ENCODE measurements around the gene PYGB.

PYGB gene

GRCh38 chr20:25301357-25301920 lies 53.6 kb downstream of the PYGB start:
- TF ChIP-seq FOXP2 (optimal IDR thresholded peaks at IDR 0.05; ENCODE audit: borderline replicate concordance, extremely low read depth, extremely low read length, insufficient read depth) (no peak), POLR2AphosphoS5 (IDR thresholded peaks at IDR 0.05; ENCODE audit: low read depth, low read length) (no peak), TAF1 (IDR thresholded peaks at IDR 0.05; ENCODE audit: borderline replicate concordance, insufficient read depth, low read length) (no peak), SIN3A (IDR thresholded peaks at IDR 0.05; ENCODE audit: borderline replicate concordance, insufficient read depth, low read length) (no peak), REST (IDR thresholded peaks at IDR 0.05; ENCODE audit: insufficient read depth in 1 of 2, low read depth in 2 of 2, low read length in 2 of 2) (no peak)

GRCh38 chr20:25302596-25302995 lies 54.7 kb downstream of the PYGB start:
- TF ChIP-seq SIN3A (IDR thresholded peaks at IDR 0.05; ENCODE audit: borderline replicate concordance, insufficient read depth, low read length) = no peak
- no peak for TF ChIP-seq POLR2AphosphoS5 (IDR thresholded peaks at IDR 0.05; ENCODE audit: low read depth, low read length)
- no peak for TF ChIP-seq FOXP2 (optimal IDR thresholded peaks at IDR 0.05; ENCODE audit: borderline replicate concordance, extremely low read depth, extremely low read length, insufficient read depth)
- no peak for TF ChIP-seq REST (IDR thresholded peaks at IDR 0.05; ENCODE audit: insufficient read depth in 1 of 2, low read depth in 2 of 2, low read length in 2 of 2)
- TF ChIP-seq TAF1 (IDR thresholded peaks at IDR 0.05; ENCODE audit: borderline replicate concordance, insufficient read depth, low read length) = no peak

- TF ChIP-seq REST (IDR thresholded peaks at IDR 0.05; ENCODE audit: insufficient read depth in 1 of 2, low read depth in 2 of 2, low read length in 2 of 2) (no peak), FOXP2 (optimal IDR thresholded peaks at IDR 0.05; ENCODE audit: borderline replicate concordance, extremely low read depth, extremely low read length, insufficient read depth) (no peak), POLR2AphosphoS5 (IDR thresholded peaks at IDR 0.05; ENCODE audit: low read depth, low read length) (no peak), SIN3A (IDR thresholded peaks at IDR 0.05; ENCODE audit: borderline replicate concordance, insufficient read depth, low read length) (no peak), TAF1 (IDR thresholded peaks at IDR 0.05; ENCODE audit: borderline replicate concordance, insufficient read depth, low read length) (no peak)
These were observed 55.6 kb downstream of the PYGB start for GRCh38 chr20:25303292-25304024.

- TF ChIP-seq SIN3A (IDR thresholded peaks at IDR 0.05; ENCODE audit: borderline replicate concordance, insufficient read depth, low read length) (no peak), REST (IDR thresholded peaks at IDR 0.05; ENCODE audit: insufficient read depth in 1 of 2, low read depth in 2 of 2, low read length in 2 of 2) (no peak), FOXP2 (optimal IDR thresholded peaks at IDR 0.05; ENCODE audit: borderline replicate concordance, extremely low read depth, extremely low read length, insufficient read depth) (no peak), TAF1 (IDR thresholded peaks at IDR 0.05; ENCODE audit: borderline replicate concordance, insufficient read depth, low read length) (no peak), POLR2AphosphoS5 (IDR thresholded peaks at IDR 0.05; ENCODE audit: low read depth, low read length) (no peak)
These were observed 56.2 kb downstream of the PYGB start for GRCh38 chr20:25304025-25304549.

Data from PFSK-1 (cell line).